ENCODE measurements around the gene PPP1R26. TPM values are rescaled to one million over a fixed set of nuclear protein-coding genes. Genes with fewer than 3 reads are reported as not detected.
"Not testable (repeated sequence)": the region's sequence is repeated elsewhere in the genome, so short reads cannot be mapped to it uniquely, and the experiment has no call there.

Gene PPP1R26
- polyA plus RNA-seq, 1 donor from 2014 or later: 20.1 TPM

- no peaks in the 10 kb centered on the region for H3K9me2 ChIP-seq (ENCODE audit: insufficient read depth, low read length)
- H3K27me3 ChIP-seq (ENCODE audit: insufficient read depth, low read depth, low read length): no peaks in the 10 kb centered on the region
- H3K79me2 ChIP-seq (replicated peaks; ENCODE audit: insufficient read depth, low read length): no peaks in the 10 kb centered on the region
- no peaks in the 10 kb centered on the region for H3F3A ChIP-seq (ENCODE audit: insufficient read depth, low read length, poor library complexity, severe bottlenecking)
- no peak overlapping the region for H3K4me3 ChIP-seq (ENCODE audit: low read length)
- TF ChIP-seq, protein P1, sequence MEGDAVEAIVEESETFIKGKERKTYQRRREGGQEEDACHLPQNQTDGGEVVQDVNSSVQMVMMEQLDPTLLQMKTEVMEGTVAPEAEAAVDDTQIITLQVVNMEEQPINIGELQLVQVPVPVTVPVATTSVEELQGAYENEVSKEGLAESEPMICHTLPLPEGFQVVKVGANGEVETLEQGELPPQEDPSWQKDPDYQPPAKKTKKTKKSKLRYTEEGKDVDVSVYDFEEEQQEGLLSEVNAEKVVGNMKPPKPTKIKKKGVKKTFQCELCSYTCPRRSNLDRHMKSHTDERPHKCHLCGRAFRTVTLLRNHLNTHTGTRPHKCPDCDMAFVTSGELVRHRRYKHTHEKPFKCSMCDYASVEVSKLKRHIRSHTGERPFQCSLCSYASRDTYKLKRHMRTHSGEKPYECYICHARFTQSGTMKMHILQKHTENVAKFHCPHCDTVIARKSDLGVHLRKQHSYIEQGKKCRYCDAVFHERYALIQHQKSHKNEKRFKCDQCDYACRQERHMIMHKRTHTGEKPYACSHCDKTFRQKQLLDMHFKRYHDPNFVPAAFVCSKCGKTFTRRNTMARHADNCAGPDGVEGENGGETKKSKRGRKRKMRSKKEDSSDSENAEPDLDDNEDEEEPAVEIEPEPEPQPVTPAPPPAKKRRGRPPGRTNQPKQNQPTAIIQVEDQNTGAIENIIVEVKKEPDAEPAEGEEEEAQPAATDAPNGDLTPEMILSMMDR (IDR thresholded peaks at IDR 0.05; ENCODE audit: poor library complexity, severe bottlenecking): no peak
- TF ChIP-seq MXI1 (conservative IDR thresholded peaks at IDR 0.05; ENCODE audit: poor library complexity, severe bottlenecking) (no peak), TAF1 (IDR thresholded peaks at IDR 0.05; ENCODE audit: low read depth) (no peak), EP300 (conservative IDR thresholded peaks at IDR 0.05; ENCODE audit: poor library complexity, severe bottlenecking) (no peak), RAD21 (conservative IDR thresholded peaks at IDR 0.05) (no peak), SMC3 (conservative IDR thresholded peaks at IDR 0.05; ENCODE audit: poor library complexity) (no peak)
- H3K36me3 ChIP-seq (ENCODE audit: insufficient read depth, low read length): no peaks in the 10 kb centered on the region
- H2AFZ ChIP-seq (ENCODE audit: low read depth, low read length): no peak overlapping the region
- no peaks in the 10 kb centered on the region for H3K9me3 ChIP-seq (ENCODE audit: low read length)
- H4K20me1 ChIP-seq (ENCODE audit: insufficient read depth): no peaks in the 10 kb centered on the region
- H3K9ac ChIP-seq (ENCODE audit: low read length): no peak overlapping the region
- H3K4me2 ChIP-seq (ENCODE audit: low read length): no peak overlapping the region
- H3K27ac ChIP-seq (ENCODE audit: low read length): no peak overlapping the region
Measured at GRCh38 chr9:135447126-135447525, 32.5 kb upstream of the PPP1R26 start.

DNA sequence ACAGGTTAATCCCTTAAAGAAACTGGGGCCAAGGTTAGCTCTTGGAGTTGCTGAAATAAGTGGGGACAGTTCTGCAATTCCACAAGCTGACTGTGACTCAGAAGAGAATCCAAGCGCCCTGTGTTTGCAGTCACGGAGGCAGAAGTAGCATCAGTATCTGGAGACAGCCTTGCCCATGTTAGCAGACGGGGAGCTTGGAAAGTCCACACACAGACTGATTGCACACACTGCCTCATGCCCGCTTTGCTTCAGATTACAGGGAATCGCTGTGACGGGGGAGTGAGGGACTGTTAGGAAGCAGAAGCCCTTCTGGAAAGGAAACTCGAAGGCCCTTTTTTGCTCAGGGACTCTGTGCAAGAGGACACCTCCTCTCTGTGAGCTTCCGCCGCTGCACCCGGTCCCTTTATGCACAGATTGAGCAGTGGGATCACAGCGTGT, 30.9 kb upstream of the PPP1R26 start:
- H3K4me2 ChIP-seq (ENCODE audit: low read length): no peak overlapping the region
- H3K9me2 ChIP-seq (ENCODE audit: insufficient read depth, low read length): no peaks in the 10 kb centered on the region
- no peak overlapping the region for H3K4me3 ChIP-seq (ENCODE audit: low read length)
- H3K27me3 ChIP-seq (ENCODE audit: insufficient read depth, low read depth, low read length): no peaks in the 10 kb centered on the region
- no peaks in the 10 kb centered on the region for H4K20me1 ChIP-seq (ENCODE audit: insufficient read depth)
- H2AFZ ChIP-seq (ENCODE audit: low read depth, low read length): no peak overlapping the region
- no peaks in the 10 kb centered on the region for H3K79me2 ChIP-seq (replicated peaks; ENCODE audit: insufficient read depth, low read length)
- TF ChIP-seq EP300 (conservative IDR thresholded peaks at IDR 0.05; ENCODE audit: poor library complexity, severe bottlenecking): no peak
- no peak for TF ChIP-seq SMC3 (conservative IDR thresholded peaks at IDR 0.05; ENCODE audit: poor library complexity)
- TF ChIP-seq TAF1 (IDR thresholded peaks at IDR 0.05; ENCODE audit: low read depth): no peak
- no peak for TF ChIP-seq POLR2AphosphoS5 (IDR thresholded peaks at IDR 0.05)
- TF ChIP-seq, protein P1 (IDR thresholded peaks at IDR 0.05; ENCODE audit: poor library complexity, severe bottlenecking): no peak
- TF ChIP-seq MXI1 (conservative IDR thresholded peaks at IDR 0.05; ENCODE audit: poor library complexity, severe bottlenecking): no peak
- TF ChIP-seq EZH2 (IDR thresholded peaks at IDR 0.05; ENCODE audit: borderline replicate concordance, insufficient read depth, low read length, poor library complexity, severe bottlenecking): no peak
- TF ChIP-seq, protein P2, sequence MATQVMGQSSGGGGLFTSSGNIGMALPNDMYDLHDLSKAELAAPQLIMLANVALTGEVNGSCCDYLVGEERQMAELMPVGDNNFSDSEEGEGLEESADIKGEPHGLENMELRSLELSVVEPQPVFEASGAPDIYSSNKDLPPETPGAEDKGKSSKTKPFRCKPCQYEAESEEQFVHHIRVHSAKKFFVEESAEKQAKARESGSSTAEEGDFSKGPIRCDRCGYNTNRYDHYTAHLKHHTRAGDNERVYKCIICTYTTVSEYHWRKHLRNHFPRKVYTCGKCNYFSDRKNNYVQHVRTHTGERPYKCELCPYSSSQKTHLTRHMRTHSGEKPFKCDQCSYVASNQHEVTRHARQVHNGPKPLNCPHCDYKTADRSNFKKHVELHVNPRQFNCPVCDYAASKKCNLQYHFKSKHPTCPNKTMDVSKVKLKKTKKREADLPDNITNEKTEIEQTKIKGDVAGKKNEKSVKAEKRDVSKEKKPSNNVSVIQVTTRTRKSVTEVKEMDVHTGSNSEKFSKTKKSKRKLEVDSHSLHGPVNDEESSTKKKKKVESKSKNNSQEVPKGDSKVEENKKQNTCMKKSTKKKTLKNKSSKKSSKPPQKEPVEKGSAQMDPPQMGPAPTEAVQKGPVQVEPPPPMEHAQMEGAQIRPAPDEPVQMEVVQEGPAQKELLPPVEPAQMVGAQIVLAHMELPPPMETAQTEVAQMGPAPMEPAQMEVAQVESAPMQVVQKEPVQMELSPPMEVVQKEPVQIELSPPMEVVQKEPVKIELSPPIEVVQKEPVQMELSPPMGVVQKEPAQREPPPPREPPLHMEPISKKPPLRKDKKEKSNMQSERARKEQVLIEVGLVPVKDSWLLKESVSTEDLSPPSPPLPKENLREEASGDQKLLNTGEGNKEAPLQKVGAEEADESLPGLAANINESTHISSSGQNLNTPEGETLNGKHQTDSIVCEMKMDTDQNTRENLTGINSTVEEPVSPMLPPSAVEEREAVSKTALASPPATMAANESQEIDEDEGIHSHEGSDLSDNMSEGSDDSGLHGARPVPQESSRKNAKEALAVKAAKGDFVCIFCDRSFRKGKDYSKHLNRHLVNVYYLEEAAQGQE (IDR thresholded peaks at IDR 0.05; ENCODE audit: borderline replicate concordance): no peak
- no peak for TF ChIP-seq RAD21 (conservative IDR thresholded peaks at IDR 0.05)
- no peaks in the 10 kb centered on the region for H3K36me3 ChIP-seq (ENCODE audit: insufficient read depth, low read length)
- no peaks in the 10 kb centered on the region for H3F3A ChIP-seq (ENCODE audit: insufficient read depth, low read length, poor library complexity, severe bottlenecking)
- H3K27ac ChIP-seq (ENCODE audit: low read length): no peak overlapping the region
- no peaks in the 10 kb centered on the region for H3K9me3 ChIP-seq (ENCODE audit: low read length)
- no peak overlapping the region for H3K9ac ChIP-seq (ENCODE audit: low read length)

DNA sequence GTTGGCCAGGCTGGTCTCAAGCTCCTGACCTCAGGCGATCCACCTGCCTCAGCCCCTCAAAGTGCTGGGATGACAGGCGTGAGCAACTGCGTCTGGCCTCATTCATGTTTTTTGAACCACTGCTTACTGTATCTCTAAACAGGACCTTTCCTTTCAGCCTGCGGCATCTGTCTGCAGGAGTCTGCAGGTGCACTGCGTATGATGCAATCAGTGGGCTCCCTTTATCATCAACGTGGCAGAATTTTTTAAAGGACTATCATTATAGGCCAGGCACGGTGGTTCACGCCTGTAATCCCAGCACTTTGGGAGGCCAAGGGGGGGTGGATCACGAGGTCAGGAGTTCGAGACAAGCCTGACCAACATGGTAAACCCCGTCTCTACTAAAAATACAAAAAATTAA, 30.1 kb upstream of the PPP1R26 start:
- H3K9me2 ChIP-seq (ENCODE audit: insufficient read depth, low read length); H3K4me3 ChIP-seq (ENCODE audit: low read length); H3K27me3 ChIP-seq (ENCODE audit: insufficient read depth, low read depth, low read length); H3K9me3 ChIP-seq (ENCODE audit: low read length); H3K27ac ChIP-seq (ENCODE audit: low read length); H3K9ac ChIP-seq (ENCODE audit: low read length); H2AFZ ChIP-seq (ENCODE audit: low read depth, low read length); H4K20me1 ChIP-seq (ENCODE audit: insufficient read depth); H3F3A ChIP-seq (ENCODE audit: insufficient read depth, low read length, poor library complexity, severe bottlenecking); H3K79me2 ChIP-seq (replicated peaks; ENCODE audit: insufficient read depth, low read length); H3K4me2 ChIP-seq (ENCODE audit: low read length); H3K36me3 ChIP-seq (ENCODE audit: insufficient read depth, low read length): not testable (repeated sequence)
